ENCODE data around the gene UGT1A9.
"Not testable (repeated sequence)": the region's sequence is repeated elsewhere in the genome, so short reads cannot be mapped to it uniquely, and the experiment has no call there.

Gene UGT1A9

DNA sequence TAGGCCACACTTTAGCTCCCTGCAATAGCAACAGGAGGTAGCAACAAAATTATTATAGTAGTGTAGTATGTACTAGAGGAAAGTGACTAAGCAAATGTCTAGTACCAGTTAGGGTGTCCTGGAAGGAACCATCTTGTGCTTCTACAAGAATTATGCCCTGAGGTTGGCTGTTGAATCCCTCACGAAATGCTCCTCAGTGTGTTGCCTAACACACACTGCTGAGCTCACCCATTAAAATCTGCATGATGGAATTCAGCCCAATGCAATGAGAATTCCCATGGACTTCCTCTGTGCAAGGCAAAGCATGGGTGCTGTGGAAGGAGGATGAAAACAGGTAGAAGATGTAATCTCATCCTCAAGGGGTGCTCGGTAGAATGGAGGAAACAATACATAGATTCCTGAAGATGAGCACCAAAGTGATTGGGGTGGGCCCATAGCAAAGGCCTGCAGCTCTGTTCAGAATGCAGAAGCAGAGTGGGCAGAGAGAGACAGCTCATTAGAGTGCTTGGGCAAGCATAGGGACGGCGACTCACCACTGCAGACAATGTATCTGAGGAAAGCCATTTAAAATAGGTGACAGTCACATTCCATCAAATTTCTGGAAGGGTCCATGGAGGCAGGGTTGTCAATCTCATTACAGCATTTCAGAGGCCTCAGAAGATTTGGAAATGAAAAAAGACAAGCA, 8.8 kb downstream of the UGT1A9 start:
- no peak for DNase-seq (ENCODE audit: low spot score)

DNA sequence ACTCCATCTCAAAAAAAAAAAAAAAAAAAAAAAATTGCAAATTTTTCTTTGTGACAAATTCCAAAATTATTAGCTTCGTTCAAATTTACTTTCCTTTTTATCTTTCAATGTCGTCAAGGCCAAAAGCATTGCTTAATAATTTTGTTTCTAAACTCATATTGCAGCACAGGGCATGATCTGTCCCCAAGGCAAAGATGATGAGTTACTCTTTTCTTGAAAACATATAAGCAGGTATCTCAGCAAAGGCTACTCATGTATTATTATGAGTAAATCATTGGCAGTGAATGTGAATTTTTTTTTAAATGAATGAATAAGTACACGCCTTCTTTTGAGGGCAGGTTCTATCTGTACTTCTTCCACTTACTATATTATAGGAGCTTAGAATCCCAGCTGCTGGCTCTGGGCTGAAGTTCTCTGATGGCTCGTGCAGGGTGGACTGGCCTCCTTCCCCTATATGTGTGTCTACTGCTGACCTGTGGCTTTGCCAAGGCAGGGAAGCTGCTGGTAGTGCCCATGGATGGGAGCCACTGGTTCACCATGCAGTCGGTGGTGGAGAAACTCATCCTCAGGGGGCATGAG, 9.9 kb downstream of the UGT1A9 start, which contains the start of gene UGT1A7:
UGT1A7 (plus strand) TSS at position 381 of the 579 bp plus-strand sequence; CDS start at position 418, 37 bp downstream.
- no peak for DNase-seq (ENCODE audit: low spot score)

DNA sequence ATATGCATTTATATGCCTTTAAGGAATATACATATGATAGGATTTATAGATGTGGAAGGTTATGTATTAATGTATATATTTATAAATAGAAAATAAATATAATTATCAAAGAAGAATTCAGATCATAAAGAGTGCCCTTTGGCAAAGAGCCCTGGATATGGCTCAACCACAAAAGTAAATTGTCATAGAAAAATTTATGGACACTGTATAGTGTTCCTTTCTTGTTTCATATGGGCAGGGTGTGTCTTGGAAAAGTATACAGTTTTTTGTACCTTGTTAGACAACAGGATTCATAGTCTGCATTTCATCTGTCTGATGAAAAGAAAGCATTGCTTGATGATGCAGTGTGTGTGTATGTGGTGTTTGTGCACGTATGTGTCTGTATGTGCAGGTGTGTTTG, 12.9 kb downstream of the UGT1A9 start:
- DNase-seq (ENCODE audit: low spot score), result no peak

DNA sequence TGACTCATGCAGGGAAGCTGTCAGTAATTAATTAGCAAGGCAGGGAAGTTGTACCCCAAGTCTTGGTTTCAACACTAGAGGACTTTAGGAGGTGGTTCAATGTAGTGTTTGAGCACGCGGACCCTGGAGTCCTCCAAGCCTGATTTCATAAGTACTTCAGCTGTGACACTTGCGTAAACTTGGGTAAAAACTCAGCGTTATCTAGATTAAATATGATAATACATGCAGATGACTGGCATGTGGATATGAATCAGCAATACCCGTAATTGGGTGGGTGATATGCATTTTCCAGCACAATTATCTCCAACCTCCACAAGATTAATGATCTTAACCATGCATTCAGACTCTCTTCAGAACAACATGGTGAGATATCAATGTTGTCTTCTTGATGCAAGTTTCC, 15.2 kb downstream of the UGT1A9 start:
- DNase-seq (ENCODE audit: low spot score), result no peak

DNA sequence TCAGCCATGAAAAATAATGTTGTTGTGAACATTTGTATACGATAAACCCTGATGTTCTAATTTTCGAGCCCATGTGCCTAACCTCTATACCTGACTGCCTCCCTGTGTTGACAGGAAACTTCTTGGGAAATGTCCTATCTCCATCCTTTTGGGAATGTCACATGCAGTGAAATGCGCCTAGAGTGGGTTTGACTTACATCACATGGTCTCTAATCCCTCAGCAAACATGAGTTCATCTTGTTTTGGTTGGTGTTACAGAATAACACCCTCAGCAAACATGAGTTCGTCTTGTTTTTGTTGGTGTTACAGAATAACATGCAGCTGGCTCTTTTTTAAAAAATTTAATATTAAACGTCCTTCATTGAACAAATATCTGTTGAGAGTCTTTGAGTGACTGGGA, 16.6 kb downstream of the UGT1A9 start:
- DNase-seq (ENCODE audit: low spot score), result no peak

DNA sequence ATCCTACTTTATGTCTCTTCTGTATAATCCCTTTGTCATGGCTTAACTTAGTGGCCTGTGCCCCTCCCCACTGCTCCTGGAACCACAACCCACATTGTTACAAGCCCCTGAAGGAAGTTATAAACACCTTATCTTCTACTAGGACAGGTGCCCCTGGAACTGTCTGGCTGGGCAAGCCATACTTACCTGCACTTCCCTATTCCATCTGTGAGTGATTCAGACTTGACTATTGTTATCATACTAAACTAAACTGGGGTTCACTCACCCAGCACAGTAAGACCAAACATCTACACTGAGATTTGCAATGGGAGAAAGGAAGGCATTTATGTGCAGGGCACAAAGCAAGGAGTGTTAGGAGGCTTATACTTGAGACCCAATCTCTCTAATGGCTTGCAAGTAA, 17.3 kb downstream of the UGT1A9 start:
- DNase-seq (ENCODE audit: low spot score), result no peak

DNA sequence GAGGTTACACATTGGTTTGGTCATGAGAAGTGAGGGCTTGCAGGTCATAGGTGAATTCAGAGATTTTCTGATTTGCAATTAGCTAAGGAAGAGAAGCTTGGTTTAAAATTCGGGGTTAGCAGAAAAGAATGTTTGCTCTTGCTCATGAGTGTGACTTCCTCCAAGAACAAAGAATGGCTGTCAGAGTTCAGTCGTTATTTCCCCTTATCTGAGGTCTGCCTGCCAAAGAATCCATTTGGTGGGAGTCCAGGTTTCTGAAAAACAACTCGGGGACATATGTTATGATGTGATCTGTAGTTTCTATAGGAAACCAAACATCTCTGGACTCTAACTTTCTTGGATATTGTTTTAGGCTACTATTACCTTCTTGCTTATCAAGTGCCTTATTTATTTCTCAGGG, 17.8 kb downstream of the UGT1A9 start:
- DNase-seq (ENCODE audit: low spot score), result no peak

DNA sequence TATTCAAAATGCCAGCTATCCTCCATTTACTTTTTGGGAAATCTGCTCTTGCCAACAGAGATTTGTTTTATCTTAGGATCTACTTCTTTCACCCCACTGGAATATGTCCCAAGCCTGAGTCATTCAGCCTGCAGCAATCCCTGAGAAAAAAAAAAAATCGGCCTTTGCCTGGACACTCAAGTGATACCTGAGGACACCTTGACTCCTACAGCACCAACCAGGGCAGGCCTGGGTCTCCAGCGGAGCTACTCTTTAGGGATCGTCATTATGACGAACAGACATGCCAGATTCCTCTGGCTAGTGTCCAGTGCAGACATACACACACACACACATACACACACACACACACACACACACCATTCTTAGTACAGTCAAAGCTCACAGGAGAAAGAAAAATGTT, 18.7 kb downstream of the UGT1A9 start:
- DNase-seq (ENCODE audit: low spot score), result no peak

DNA sequence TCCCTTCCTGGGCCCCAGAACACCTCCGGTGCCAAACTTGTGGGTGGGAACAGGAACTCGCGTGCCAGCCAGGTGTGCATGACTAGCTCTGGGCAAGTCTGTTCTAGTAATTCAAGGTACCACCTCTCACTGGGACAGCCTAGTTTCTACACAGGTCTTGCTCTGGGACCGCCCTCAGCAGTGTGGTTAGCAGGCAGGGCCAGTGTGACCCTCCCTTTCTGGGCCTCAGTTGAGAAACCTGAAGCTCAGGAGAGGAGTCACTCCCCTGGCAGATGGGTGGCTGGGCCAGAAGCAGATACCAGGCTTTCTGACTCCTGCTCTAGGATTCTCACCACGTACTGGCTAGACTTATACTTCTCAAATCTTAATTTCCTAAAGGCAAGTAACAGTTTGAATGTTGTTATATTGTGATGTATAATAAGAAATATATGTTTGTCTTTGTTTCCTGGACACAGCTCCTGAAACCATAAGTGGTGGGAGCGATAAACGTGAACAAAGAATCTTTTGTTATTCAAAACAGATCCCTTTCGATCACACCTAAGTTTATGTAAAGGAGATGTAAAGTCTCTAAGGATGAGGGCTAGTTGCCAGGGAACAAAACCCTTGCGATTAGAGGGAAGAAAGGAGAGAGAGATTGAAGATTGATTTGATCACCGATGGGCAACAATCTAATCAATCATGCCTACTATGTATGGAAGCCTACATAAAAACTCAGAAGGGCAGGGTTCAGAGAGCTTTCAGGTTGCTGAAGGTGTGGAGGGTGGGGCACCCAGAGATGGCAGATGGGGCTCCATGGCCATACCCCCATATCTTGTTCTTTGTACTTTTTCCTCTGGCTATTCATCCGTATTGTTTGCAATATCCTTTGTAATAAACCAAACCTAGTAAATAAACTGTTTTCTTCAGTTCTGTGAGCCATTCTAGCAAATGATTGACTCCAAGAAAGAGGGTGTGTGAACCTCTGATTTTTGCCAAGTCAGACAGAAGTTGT, 20.0 kb downstream of the UGT1A9 start:
- DNase-seq (ENCODE audit: low spot score), result no peak

DNA sequence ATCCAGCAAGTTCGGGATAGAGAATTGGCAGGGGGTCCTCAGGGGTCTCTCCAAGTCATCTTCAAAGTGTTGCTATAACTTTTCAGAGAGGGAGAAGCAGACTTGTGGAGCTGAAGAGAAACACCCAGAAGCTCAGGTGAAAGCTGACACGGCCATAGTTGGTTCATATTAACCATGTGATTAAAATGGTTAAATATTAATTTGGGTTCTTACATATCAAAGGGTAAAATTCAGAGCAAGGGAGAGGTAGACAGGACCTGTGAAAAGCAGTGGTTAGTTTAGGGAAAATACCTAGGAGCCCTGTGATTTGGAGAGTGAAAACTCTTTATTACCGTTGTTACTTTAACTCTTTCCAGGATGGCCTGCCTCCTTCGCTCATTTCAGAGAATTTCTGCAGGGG, 20.9 kb downstream of the UGT1A9 start, which contains the start of gene UGT1A6:
UGT1A6 (plus strand) TSS at position 243 of the 400 bp plus-strand sequence; CDS start at position 358, 115 bp downstream.
- no peak for DNase-seq (ENCODE audit: low spot score)

DNA sequence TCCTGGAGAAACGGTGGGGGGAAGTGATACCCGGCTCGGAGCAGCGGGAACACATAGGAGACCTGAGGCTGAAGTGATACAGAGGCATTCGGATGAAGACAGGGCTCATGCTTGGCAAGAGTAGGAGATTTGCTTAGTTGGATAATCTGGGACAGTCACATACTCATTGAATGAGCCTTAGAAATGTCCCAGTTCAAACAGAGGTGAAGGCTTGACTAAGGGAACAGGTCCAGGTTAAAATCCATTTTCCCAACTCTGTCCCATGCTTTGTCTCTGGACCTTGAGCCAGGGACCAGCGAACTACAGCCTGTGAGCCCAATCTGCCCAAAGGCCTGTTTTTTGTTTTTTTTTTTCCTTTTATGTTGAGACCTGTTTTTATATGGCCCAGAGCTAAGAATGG, 22.3 kb downstream of the UGT1A9 start:
- DNase-seq (ENCODE audit: low spot score), result no peak

DNA sequence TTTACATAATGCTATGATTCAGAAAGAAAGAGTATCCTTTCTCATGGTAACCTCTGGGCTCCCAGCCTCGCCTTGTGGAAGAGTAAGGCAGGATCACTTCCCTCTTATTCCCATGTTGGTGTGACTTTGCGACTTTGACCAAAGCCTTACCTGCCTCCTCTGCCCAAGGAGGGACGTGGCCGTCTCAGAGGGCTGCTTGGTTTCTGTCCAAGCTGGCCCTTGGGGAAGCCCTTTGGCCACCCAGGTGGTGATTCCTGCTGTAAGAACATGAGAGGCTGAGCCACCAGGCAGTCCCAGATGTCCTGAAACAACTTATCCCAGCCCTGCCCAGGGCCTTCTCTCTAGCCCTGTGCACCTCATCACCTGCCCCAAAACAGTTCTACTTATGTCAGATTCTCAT, 27.0 kb downstream of the UGT1A9 start:
- DNase-seq (ENCODE audit: low spot score), result no peak

DNA sequence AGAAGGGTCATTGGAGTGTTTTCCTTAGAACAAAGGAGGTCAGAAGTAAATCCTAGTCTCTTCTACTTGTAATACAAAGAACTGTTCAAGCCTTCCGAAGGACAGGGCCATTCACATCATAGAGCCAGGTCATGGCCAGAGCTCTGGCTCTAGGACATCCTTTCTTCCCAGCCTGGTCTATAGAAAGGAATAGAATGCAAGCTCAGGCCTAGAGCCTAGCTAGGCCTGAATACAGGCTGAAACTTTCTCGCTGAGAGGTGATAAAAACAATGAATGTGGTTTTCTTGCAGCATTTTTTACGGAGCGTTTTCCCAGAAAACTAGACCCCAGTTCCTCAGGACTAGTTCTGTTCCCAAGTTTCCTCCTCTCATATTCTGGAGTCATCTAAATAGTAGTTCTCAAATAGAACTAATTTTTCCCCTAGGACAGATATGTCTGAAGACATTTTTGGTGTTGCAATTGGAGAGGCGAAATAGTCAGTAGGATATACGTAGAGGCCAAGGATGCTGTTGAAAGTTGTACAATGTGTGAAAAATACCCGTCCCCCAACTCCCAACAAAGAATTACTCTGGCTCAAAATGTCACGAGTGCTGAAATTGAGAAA, 27.8 kb downstream of the UGT1A9 start:
- no peak for DNase-seq (ENCODE audit: low spot score)

DNA sequence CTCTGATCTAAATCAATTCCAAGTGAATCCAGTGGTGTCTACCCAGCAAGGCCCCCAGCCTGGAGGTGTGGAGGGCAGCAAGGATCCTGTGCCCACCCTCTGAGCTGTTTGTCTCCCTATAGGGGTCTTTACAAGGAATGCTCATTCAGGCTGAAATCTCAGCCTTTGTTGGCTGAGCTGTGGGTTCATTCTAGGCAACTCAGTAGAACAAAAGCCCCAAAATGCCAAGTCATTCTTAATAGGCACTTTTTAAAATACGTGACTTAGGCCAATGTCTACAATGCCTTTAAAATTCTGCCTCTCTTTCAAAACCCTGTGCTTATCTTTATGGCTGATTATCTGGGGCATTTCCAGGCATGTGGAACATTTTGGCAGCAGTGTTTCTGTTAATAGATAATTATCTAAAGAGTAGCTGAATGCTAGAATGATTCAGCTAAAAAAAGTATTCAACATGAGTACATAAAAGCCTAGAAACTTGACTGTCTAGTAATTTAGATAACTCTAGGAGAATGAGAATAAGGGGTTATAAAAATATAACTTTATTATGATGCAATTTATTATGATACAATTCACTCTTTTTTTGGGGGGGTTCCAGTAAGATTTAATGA, 28.4 kb downstream of the UGT1A9 start:
- no peak for DNase-seq (ENCODE audit: low spot score)

DNA sequence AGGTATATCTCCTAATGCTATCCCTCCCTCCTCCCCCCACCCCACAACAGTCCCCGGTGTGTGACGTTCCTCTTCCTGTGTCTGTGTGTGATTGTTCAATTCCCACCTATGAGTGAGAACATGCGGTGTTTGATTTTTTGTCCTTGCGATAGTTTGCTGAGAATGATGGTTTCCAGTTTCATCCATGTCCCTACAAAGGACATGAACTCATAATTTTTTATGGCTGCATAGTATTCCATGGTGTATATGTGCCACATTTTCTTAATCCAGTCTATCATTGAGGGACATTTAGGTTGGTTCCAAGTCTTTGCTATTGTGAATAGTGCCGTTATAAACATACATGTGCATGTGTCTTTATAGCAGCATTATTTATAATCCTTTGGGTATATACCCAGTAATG, 29.1 kb downstream of the UGT1A9 start:
- DNase-seq (ENCODE audit: low spot score), result not testable (repeated sequence)

DNA sequence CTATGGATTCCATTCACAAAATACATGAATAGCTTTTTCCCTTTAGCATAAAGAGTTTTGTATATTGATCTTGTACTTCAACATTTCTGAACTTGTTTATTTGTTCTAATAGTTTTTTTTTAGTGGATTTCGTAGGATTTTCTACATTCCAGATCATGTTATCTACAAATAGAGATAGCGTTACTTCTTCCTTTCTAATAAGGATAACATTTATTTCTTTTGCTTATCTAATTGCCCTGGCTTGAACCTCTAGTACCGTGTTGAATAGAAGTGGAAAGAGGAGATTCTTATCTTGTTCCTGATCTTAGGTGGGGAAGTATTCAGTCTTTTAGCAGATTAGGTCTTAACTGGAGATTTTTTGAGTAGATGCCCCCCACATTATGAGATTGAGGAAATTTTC, 30.5 kb downstream of the UGT1A9 start:
- no peak for DNase-seq (ENCODE audit: low spot score)

DNA sequence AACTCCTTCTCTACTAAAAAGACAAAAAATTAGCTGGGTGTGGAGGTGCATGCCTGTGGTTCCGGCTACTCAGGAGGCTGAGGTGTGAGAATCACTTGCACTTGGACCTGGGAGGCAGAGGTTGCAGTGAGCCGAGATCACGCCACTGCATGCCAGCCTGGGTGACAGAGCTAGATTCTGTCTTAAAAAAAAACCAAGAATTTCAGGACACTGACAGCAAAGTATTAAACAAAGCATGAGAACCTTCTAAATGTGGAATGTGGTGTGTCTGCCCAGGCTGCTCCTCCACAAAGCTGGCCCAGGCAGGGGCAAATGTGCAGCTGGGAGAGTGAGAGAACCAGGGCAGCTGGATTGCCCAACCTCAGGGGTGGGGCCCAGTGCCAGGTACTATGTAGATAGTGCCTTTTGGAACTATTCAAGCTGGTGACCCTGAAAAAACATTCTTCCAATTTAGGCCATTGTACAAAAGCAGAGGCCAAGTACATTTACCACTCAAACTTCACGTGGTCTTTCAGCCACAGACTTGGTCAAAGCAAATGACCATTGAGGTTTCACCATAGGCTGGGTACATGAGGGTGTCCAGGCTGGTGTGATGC, 34.3 kb downstream of the UGT1A9 start:
- DNase-seq (ENCODE audit: low spot score), result no peak

DNA sequence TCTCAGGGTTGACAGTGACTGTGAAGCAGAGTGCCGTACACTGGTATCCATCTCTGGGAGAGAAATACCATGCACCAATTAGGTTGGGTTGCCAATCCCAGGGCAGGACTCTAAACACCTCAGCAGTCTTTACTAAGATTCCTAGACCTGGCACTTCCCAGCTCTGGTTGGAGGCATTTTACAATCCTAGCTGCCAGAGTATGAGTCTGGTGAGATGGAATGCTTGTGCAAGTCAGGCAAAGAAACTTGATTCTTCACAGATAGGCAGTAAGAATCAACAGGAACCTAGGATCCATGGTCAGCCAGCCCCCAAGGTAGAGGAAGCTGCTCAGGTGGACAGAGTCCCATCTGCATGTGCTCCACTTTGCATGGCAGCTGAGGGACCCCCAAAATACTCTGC, 35.0 kb downstream of the UGT1A9 start:
- no peak for DNase-seq (ENCODE audit: low spot score)

DNA sequence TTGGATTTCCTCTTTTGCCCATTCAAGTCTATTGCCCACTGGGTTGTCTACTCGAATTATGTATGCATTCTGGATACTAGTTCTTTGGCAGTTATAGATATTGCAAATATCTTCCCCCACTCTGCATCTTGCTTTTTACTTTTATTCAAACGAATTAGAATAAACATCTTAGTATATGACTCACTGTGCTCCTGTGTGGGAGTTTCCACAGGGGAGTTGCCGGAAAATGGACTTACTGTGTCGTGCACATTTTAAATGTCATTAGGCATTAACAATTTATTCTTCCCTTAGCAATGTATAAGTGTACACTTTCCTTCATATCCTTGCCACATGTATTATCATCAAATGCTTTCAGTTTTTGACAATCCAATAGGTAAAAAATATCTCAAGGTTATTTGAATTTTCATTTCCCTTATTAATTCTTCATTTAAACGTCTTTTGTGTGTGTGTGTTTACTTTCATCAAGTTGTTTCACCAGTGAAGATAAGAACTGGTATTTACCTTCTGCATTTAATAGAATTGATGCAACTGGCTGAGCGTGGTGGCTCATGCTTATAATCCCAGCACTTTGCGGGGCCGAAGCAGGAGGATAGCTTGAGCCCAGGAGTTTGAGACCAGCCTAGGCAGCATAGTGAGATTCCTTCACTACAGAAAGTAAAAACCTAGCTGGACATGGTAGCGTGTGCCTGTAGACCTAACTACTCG, 36.4 kb downstream of the UGT1A9 start:
- no peak for DNase-seq (ENCODE audit: low spot score)

DNA sequence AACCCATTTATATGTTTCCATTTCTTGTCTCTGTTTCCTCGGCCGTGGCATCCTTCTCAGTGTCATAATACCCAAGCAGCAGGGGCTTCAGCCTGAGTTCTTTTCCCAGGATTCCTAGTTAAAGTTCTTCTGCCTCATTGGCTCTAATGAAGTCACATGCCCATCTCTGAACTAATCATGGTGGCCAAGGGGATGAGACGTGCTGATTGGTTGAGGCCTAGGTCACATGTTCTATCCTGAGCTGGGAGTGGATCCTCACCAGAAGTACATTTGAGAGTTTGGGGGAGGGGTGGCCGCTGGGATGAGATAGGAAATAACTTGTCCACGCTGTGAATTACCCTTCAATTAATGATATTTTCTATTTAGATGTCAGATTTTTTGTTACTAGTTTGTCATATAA, 37.2 kb downstream of the UGT1A9 start:
- no peak for DNase-seq (ENCODE audit: low spot score)
